CD8-positive, alpha-beta memory T cell (primary cell): Measurements from ENCODE around the gene GLOD4. TPM values are rescaled to one million over a fixed set of nuclear protein-coding genes. Genes with fewer than 3 reads are reported as not detected.

Experiments
- CTCF ChIA-PET: fragments of 350-600 bp; sonication (Branson Sonifier 250); formaldehyde crosslinking; loops from one replicate; lab custom pipeline; 2021; ENCODE audit warnings: antibody characterized with exemption; lab: Charles Lee
- POLR2A ChIA-PET: fragments of 350-600 bp; sonication (Branson Sonifier 250); formaldehyde crosslinking; loops from one replicate; lab custom pipeline; 2021; ENCODE audit warnings: antibody characterized with exemption; lab: Charles Lee
- DNase-seq, 5 donors: peaks; one replicate each; pipeline versions ENCODE4 v3.0.0 to v3.0.0-alpha.2; 2020 to 2022; ENCODE audit warnings: mixed read lengths in 1 of 5
- H3K27ac ChIP-seq: one replicate; pipeline ENCODE4 v1.7.0; 2013; ENCODE audit warnings: low read depth, mild to moderate bottlenecking, low read length, moderate library complexity
- H3K27me3 ChIP-seq: 2 replicates; pipeline ENCODE4 v1.7.0; 2013; ENCODE audit warnings: low read length, mild to moderate bottlenecking; ENCODE audit not compliant: insufficient read depth, poor library complexity, severe bottlenecking
- H3K36me3 ChIP-seq: 2 replicates; pipeline ENCODE4 v1.7.0; 2013; ENCODE audit warnings: mild to moderate bottlenecking, low read length, moderate library complexity; ENCODE audit not compliant: insufficient read depth
- H3K4me1 ChIP-seq: 2 replicates; pipeline ENCODE4 v1.7.0; 2013; ENCODE audit warnings: mild to moderate bottlenecking, low read length, moderate library complexity; ENCODE audit not compliant: insufficient read depth
- H3K4me3 ChIP-seq: 2 replicates; pipeline ENCODE4 v1.7.0; 2013; ENCODE audit warnings: mild to moderate bottlenecking, low read length
- H3K9me3 ChIP-seq: 2 replicates; pipeline ENCODE4 v1.7.0; 2013; ENCODE audit warnings: mild to moderate bottlenecking, low read length
- H3K27ac Mint-ChIP-seq, 8 donors: one replicate each; pipeline ENCODE4 v1.8.0; 2020 to 2021; ENCODE audit warnings: mixed read lengths in 8 of 8, mild to moderate bottlenecking in 6 of 8, inconsistent platforms in 3 of 8, moderate library complexity in 3 of 8
- H3K27me3 Mint-ChIP-seq, 2 donors: one replicate each; pipeline ENCODE4 v1.8.0; 2020 to 2021; ENCODE audit warnings: mixed read lengths in 2 of 2, mild to moderate bottlenecking in 1 of 2, moderate library complexity in 1 of 2
- H3K36me3 Mint-ChIP-seq, 3 donors: one replicate each; pipeline ENCODE4 v1.8.0; 2020 to 2021; ENCODE audit warnings: mixed read lengths in 3 of 3, inconsistent platforms in 1 of 3, mild to moderate bottlenecking in 1 of 3
- H3K4me1 Mint-ChIP-seq, 3 donors: one replicate each; pipeline ENCODE4 v1.8.0; 2020 to 2021; ENCODE audit warnings: mixed read lengths in 3 of 3, inconsistent platforms in 1 of 3, mild to moderate bottlenecking in 1 of 3
- H3K4me3 Mint-ChIP-seq, 7 donors: one replicate each; pipeline ENCODE4 v1.8.0; 2020 to 2021; ENCODE audit warnings: mixed read lengths in 7 of 7, mild to moderate bottlenecking in 6 of 7, moderate library complexity in 4 of 7, inconsistent platforms in 2 of 7
- H3K9me3 Mint-ChIP-seq, 5 donors: one replicate each; pipeline ENCODE4 v1.8.0; 2020 to 2022; ENCODE audit warnings: mixed read lengths in 5 of 5, mild to moderate bottlenecking in 3 of 5, moderate library complexity in 2 of 5, inconsistent platforms in 1 of 5
- polyA plus RNA-seq: library from polyadenylated mRNA; unstranded; fragments of 300-500 nt; fragmentation: Illumina TruSeq; gene quantifications from one replicate; pipeline ENCODE4 v1.2.3, GENCODE V29; 2021
- total RNA-seq, 2 experiments: library from RNA; stranded (reverse); gene quantifications; one replicate each; pipeline ENCODE4 v1.2.3, GENCODE V29; 2021

Gene GLOD4
- total and polyA plus RNA-seq, 3 experiments from 2014 or later = 76.4 to 97.7 (median 90.6) TPM

DNA sequence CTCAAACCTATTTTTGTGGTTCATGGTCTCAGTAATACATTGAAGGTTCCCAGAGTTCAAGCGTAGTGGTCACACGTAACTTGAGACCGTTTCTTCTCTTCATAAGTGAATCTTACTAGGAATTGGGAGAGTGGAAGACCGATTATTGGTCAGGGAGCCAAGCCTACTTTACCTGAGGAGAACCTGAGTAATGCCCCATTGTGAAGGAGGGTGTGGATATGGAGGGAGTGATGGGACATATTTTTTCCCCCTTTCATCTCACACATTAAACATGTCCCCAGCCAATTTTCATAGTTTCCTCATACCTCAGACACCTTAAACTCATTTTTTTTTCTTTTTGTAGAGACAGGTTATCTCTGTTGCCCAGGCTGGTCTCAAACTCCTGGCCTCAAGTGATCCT is 38.9 kb downstream of the GLOD4 start:
- H3K9me3 Mint-ChIP-seq = no peaks in the 10 kb centered on the region
- peaks cover 0 to 77% (median 2%) of the 10 kb centered on the region in 3 donors for H3K36me3 Mint-ChIP-seq
- peaks cover 27% of the 10 kb centered on the region for H3K36me3 ChIP-seq

DNA sequence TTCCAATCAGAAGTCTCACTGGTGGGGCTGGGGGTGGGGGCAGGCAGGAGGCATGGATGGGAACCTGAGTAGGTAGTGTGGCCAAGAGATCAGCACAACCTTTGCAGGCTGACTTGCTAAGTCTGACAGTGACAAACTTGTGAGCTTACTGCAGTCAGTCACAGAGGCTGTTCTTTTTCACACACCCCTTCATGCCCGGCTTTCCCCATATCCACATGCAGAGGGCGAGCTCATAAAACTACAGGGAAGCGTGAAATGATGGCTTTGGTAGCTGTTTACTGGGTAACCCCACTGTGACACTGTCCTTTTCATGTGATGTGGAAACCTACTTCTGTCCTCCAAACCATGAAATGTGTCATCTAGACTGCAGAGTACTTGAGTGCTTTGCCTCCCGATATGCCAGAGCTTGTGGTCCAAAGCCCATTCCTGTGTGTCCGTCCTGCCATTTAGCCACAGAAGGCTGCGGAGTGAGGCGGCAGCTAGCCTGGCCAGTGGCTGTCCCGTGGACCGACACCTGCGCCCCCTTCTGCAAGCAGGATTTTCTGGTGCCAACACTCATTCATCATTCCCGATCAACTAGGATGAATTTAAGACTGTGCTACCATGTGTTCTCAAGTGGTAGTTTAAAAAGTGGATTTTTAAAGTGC is 39.8 kb downstream of the GLOD4 start:
- peaks cover 0 to 4% (median 3%) of the 10 kb centered on the region in 3 donors for H3K4me1 Mint-ChIP-seq
- H3K9me3 Mint-ChIP-seq = no peaks in the 10 kb centered on the region
- Histone ChIP-seq H3K4me1 (no peaks in the 10 kb centered on the region), H3K9me3 (no peaks in the 10 kb centered on the region), H3K27ac (no peak overlapping the region), H3K36me3 (peaks cover 23% of the 10 kb centered on the region), H3K27me3 (no peaks in the 10 kb centered on the region), H3K4me3 (no peak overlapping the region)
- DNase-seq = no peak
- no peak overlapping the region for H3K4me3 Mint-ChIP-seq
- CTCF ChIA-PET = no interaction called here
- no peaks in the 10 kb centered on the region for H3K27me3 Mint-ChIP-seq
- H3K36me3 Mint-ChIP-seq = peaks cover 0 to 69% (median 2%) of the 10 kb centered on the region in 3 donors
- POLR2A ChIA-PET = no interaction called here
- H3K27ac Mint-ChIP-seq = peak overlapping the region in 1 of 8 donors; percentile 70

More for the DNA sequence above, 38.9 kb downstream of the GLOD4 start:
- POLR2A ChIA-PET = no interaction called here
- Mint-ChIP-seq H3K4me1 (peaks cover 3 to 8% (median 7%) of the 10 kb centered on the region in 3 donors), H3K27ac (peak overlapping the region in 3 of 8 donors; percentile 27 to 57 (median 48)), H3K27me3 (no peaks in the 10 kb centered on the region), H3K4me3 (no peak overlapping the region)
- Histone ChIP-seq H3K27me3 (no peaks in the 10 kb centered on the region), H3K9me3 (no peaks in the 10 kb centered on the region), H3K27ac (no peak overlapping the region), H3K4me3 (no peak overlapping the region), H3K4me1 (no peaks in the 10 kb centered on the region)
- no peak for DNase-seq
- CTCF ChIA-PET = no interaction called here

DNA sequence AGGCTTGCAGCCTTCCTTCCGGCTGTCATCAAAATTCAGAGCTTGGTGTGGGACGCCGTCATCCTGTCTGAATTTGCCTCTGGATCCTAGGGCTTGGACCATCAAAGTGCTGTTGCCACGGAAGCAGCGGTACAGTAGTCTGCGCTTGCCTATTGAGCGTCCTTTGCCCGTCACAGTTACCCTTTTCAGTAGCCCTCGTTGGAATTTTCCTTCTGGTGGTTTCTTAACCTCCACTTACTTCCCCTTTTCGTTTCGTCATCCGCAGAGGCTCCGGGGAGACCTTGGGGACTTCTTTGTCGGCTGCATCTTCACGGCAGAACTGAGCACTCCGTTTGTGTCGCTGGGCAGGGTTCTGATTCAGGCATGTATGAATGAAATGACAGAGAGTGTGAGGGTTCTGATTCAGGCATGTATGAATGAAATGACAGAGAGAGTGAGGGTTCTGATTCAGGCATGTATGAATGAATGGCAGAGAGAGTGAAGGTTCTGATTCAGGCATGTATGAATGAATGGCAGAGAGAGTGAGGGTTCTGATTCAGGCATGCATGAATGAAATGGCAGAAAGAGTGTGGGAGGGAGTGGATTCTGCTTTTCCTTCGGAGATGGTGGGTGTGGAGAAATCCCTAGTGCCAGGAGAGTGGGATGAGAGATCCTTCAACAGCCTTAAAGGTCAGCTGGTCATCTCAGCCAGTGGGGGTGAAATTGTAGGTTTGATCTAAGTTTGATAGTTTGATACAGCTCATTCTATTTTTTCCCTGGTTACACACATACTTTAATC is 41.7 kb downstream of the GLOD4 start:
- peak in 1 of 5 donors; percentile 16 for DNase-seq
- Mint-ChIP-seq H3K9me3 (no peaks in the 10 kb centered on the region), H3K27me3 (no peaks in the 10 kb centered on the region), H3K36me3 (peaks cover 0 to 50% (median 2%) of the 10 kb centered on the region in 3 donors), H3K27ac (peak overlapping the region in 6 of 8 donors; percentile 5 to 94 (median 48)), H3K4me3 (peak overlapping the region in 1 of 7 donors; percentile 23), H3K4me1 (peaks cover 0 to 4% (median 3%) of the 10 kb centered on the region in 3 donors)
- Histone ChIP-seq H3K4me1 (no peaks in the 10 kb centered on the region), H3K36me3 (peaks cover 14% of the 10 kb centered on the region), H3K9me3 (no peaks in the 10 kb centered on the region), H3K27me3 (no peaks in the 10 kb centered on the region), H3K4me3 (no peak overlapping the region), H3K27ac (no peak overlapping the region)
- ChIA-PET CTCF (no interaction called here), POLR2A (no interaction called here)

DNA sequence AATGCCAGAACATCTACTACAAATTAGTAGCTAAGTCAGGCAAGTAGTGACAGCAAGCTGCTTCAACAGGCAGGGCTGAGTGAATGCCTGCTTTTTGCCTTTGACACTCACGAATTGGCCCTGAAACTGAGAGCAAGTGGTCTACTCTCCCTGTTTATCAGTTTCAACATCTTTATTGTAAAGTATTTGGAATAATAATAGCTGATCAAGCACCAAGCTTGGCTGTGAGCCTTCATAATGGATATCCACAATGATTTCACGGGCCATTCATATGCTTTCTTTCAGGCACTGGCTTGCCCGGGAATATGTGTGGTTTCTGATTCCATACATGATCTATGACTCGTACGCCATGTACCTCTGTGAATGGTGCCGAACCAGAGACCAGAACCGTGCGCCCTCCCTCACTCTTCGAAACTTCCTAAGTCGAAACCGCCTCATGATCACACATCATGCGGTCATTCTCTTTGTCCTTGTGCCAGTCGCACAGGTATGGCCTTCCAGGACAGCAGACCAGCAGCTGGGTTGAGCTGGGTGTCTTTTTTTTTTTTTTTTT is 44.4 kb downstream of the GLOD4 start:
- no peaks in the 10 kb centered on the region for H3K9me3 Mint-ChIP-seq
- no peak for DNase-seq
- H3K4me3 Mint-ChIP-seq = peak overlapping the region in 1 of 7 donors; percentile 45
- peak overlapping the region in 1 of 8 donors; percentile 17 for H3K27ac Mint-ChIP-seq
- Histone ChIP-seq H3K9me3 (no peaks in the 10 kb centered on the region), H3K27me3 (no peaks in the 10 kb centered on the region), H3K4me3 (no peak overlapping the region), H3K36me3 (no peaks in the 10 kb centered on the region), H3K27ac (no peak overlapping the region), H3K4me1 (no peaks in the 10 kb centered on the region)
- H3K36me3 Mint-ChIP-seq = peaks cover 0 to 25% (median 0%) of the 10 kb centered on the region in 3 donors
- peaks cover 8 to 18% (median 12%) of the 10 kb centered on the region in 3 donors for H3K4me1 Mint-ChIP-seq
- POLR2A ChIA-PET = no interaction called here
- peaks cover 0 to 1% of the 10 kb centered on the region in 2 donors for H3K27me3 Mint-ChIP-seq
- CTCF ChIA-PET = interaction anchor here (1.8 kb wide), 1 partner anchor 15 kb away, joined by 4 read pairs; no protein-coding TSS in a partner anchor

DNA sequence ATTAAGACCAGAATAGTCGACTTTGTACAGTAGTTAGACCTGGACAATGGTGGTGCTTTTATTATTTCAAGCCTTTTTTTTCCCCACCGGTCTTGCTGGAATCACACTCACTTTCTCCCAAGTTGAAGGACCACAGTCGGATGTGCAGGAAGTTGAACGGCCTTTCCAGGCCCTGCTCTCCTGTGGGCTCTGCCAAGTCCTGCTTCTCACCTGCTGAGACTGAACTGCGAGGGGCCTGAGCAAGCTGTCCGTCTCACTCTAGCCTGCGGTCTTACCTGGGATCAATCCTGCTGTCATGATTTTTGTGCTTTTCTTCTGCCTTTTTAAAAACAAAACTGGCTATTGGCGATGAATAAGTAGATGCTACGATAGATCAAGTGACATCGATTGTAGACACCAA is 48.3 kb downstream of the GLOD4 start:
- peaks cover 5% of the 10 kb centered on the region for H3K4me1 ChIP-seq
- H3K9me3 Mint-ChIP-seq = no peaks in the 10 kb centered on the region
- no peaks in the 10 kb centered on the region for H3K36me3 ChIP-seq
- peaks cover 0 to 3% (median 0%) of the 10 kb centered on the region in 3 donors for H3K36me3 Mint-ChIP-seq
- H3K4me3 ChIP-seq = no peak overlapping the region
- peaks cover 11 to 19% (median 12%) of the 10 kb centered on the region in 3 donors for H3K4me1 Mint-ChIP-seq
- peak overlapping the region; percentile 79 to 90 (median 81) for H3K4me3 Mint-ChIP-seq
- no peaks in the 10 kb centered on the region for H3K27me3 ChIP-seq
- H3K27ac Mint-ChIP-seq = peak overlapping the region in 4 of 8 donors; percentile 43 to 86 (median 80)
- peaks cover 0 to 1% of the 10 kb centered on the region in 2 donors for H3K27me3 Mint-ChIP-seq
- H3K9me3 ChIP-seq = no peaks in the 10 kb centered on the region
- no peak for DNase-seq
- no peak overlapping the region for H3K27ac ChIP-seq
- CTCF ChIA-PET = no interaction called here
- POLR2A ChIA-PET = interaction anchor here (1.0 kb wide), 2 partner anchors 11 to 17 kb away, joined by 3 read pairs; no protein-coding TSS in a partner anchor

DNA sequence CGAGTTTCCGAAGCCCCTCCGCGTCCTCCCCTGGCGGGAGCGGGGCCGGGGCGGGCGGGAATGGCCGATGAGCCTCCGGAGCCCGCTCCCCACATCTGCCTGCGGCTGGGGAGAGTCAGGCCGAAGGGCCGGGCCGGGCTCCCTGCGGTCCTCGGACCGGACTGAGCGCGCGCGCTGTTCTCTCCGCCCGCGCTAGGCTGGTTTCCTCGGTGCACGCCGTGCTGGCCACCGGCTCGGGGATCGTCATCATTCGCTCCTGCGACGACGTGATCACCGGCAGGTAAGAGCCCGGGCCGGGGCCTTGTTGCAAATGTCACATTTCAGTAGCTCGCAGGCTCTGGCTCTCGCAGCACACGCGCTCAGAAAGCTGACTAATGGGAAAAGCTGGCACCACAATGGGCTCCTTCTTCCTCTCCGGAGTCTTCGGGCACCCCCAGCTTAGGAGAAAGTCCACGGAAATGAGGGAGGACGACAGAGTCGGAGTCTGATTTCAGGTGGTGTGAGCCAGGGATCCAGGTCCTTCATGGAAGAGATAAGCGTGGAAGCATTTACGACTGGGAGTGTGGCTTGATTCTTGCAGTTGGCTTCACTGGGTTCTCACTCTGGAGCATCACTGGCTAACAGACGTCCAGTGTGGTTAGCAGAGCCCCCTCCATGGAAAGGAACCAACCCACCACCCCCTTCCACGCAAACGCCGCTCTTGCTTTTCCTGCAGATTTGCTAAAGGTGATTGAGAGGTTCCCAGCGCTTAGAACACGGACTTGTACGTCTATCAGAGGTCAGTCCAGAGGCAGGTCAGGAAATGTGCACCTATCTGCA is 49.0 kb downstream of the GLOD4 start:
- ChIA-PET CTCF (no interaction called here), POLR2A (interaction anchor here (1.0 kb wide), 2 partner anchors 12 to 18 kb away, joined by 3 read pairs; no protein-coding TSS in a partner anchor)
- peak in 2 of 5 donors; percentile 4 to 22 for DNase-seq
- no peaks in the 10 kb centered on the region for H3K9me3 Mint-ChIP-seq
- Histone ChIP-seq H3K9me3 (no peaks in the 10 kb centered on the region), H3K27ac (no peak overlapping the region), H3K4me3 (no peak overlapping the region), H3K36me3 (no peaks in the 10 kb centered on the region), H3K27me3 (no peaks in the 10 kb centered on the region), H3K4me1 (peaks cover 5% of the 10 kb centered on the region)
- peaks cover 11 to 19% (median 12%) of the 10 kb centered on the region in 3 donors for H3K4me1 Mint-ChIP-seq
- H3K4me3 Mint-ChIP-seq = peak overlapping the region; percentile 79 to 90 (median 81)
- no peaks in the 10 kb centered on the region for H3K36me3 Mint-ChIP-seq
- H3K27me3 Mint-ChIP-seq = peaks cover 0 to 1% of the 10 kb centered on the region in 2 donors
- peak overlapping the region in 7 of 8 donors; percentile 8 to 86 (median 47) for H3K27ac Mint-ChIP-seq
